Jurkat, Clone E6-1 (cell line): Measurements from ENCODE around the gene TRIM17.

ENCODE experiments used
- DNase-seq: peaks from one replicate; pipeline ENCODE4 v3.0.0-alpha.2; 2011; ENCODE audit warnings: low read depth, low spot score
- H3K4me3 ChIP-seq: 2 replicates; pipeline ENCODE4 v1.5.1; 2011; ENCODE audit warnings: mild to moderate bottlenecking, low read length, control low read depth, moderate library complexity

The TRIM17 gene

DNA sequence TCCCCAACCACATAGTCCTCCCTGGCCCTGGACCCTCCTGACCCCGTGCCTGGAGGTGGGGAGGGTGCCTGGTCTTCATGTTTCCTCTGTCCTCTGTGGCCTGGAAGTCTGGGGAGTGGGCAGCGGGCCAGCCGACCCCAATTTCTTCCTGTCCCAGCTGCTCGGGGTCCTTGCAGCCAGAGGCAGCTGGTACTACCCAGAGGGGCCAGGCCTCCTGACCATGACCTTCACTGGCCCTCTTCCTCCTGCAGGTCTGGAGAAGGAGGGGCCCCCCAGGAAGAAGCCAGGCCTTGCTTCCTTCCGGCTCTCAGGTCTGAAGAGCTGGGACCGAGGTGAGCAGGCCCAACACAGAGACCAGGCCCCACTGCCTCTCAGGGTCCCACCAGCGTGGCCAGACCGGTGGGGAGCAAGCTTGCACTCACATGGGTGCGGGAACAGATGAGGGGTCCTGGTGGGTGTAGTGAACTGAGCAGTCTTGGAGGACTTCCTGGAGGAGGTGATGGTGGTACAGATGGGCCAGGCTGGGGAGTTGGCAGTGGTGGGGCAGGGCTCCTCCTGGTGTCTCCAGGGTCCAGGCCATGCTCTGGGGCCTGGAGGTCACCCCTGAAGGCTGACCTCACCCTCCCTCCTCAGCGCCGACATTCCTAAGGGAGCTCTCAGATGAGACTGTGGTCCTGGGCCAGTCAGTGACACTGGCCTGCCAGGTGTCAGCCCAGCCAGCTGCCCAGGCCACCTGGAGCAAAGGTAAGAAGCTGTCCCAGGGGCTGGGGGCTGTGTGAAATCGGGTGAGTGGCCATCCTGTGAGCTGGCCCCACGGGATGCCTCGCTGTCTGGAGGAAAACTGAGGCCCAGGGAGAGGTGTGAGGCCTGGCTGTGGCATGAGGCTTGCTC, 42.7 kb downstream of the TRIM17 start:
- no peak for DNase-seq
- H3K4me3 ChIP-seq: no peak overlapping the region

DNA sequence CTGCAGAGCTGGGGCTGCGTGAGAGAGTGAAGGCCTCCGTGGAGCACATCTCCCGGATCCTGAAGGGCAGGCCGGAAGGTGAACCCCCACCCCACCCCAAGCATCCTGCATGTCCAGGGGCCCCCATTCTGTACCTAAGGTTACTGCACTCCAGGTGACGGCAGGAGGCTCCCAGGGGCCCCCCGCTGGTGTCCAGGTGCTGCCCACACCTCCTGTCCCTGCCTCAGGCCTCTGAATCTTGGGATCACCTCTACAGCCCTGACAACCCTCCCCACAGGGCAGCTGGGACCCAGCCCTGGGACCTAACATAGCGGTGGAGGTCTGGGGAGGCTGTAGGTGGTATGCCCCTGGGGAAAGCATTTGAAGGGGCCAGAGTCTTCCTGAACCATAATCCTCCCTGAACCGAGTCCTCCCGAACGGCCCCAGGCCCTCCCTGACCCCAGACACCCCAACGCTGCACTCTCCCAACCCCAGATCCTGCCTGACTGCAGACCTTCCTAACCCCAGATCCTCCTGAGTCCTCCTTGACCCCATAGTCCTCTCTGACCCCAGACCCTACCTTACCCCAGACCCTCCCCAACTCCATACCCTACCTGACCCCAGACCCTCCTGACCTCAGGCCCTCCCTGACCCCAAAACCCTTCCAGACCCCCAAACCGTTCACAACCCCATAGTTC, 43.5 kb downstream of the TRIM17 start:
- H3K4me3 ChIP-seq: no peak overlapping the region
- no peak for DNase-seq

DNA sequence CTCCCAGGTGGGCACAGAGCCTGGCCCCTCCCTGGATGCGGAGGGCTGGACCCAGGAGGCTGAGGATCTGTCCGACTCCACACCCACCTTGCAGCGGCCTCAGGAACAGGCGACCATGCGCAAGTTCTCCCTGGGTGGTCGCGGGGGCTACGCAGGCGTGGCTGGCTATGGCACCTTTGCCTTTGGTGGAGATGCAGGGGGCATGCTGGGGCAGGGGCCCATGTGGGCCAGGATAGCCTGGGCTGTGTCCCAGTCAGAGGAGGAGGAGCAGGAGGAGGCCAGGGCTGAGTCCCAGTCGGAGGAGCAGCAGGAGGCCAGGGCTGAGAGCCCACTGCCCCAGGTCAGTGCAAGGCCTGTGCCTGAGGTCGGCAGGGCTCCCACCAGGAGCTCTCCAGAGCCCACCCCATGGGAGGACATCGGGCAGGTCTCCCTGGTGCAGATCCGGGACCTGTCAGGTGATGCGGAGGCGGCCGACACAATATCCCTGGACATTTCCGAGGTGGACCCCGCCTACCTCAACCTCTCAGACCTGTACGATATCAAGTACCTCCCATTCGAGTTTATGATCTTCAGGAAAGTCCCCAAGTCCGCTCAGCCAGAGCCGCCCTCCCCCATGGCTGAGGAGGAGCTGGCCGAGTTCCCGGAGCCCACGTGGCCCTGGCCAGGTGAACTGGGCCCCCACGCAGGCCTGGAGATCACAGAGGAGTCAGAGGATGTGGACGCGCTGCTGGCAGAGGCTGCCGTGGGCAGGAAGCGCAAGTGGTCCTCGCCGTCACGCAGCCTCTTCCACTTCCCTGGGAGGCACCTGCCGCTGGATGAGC, 44.3 kb downstream of the TRIM17 start:
- no peak overlapping the region for H3K4me3 ChIP-seq
- no peak for DNase-seq

DNA sequence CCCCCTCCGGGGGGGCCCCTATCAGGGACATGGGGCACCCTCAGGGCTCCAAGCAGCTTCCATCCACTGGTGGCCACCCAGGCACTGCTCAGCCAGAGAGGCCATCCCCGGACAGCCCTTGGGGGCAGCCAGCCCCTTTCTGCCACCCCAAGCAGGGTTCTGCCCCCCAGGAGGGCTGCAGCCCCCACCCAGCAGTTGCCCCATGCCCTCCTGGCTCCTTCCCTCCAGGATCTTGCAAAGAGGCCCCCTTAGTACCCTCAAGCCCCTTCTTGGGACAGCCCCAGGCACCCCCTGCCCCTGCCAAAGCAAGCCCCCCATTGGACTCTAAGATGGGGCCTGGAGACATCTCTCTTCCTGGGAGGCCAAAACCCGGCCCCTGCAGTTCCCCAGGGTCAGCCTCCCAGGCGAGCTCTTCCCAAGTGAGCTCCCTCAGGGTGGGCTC, 44.9 kb downstream of the TRIM17 start:
- H3K4me3 ChIP-seq: no peak overlapping the region
- DNase-seq: no peak

DNA sequence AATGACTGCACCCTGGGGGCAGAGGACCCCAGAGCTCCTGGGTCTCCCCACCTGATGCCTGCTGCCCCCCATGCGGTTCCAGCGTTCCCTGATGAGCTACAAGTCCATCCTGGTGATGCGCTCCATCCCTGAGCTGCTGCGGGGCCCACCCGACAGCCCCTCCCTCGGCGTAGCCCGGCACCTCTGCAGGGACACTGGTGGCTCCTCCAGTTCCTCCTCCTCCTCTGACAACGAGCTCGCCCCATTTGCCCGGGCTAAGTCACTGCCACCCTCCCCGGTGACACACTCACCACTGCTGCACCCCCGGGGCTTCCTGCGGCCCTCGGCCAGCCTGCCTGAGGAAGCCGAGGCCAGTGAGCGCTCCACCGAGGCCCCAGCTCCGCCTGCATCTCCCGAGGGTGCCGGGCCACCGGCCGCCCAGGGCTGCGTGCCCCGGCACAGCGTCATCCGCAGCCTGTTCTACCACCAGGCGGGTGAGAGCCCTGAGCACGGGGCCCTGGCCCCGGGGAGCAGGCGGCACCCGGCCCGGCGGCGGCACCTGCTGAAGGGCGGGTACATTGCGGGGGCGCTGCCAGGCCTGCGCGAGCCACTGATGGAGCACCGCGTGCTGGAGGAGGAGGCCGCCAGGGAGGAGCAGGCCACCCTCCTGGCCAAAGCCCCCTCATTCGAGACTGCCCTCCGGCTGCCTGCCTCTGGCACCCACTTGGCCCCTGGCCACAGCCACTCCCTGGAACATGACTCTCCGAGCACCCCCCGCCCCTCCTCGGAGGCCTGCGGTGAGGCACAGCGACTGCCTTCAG, 45.5 kb downstream of the TRIM17 start:
- no peak overlapping the region for H3K4me3 ChIP-seq
- DNase-seq: no peak

DNA sequence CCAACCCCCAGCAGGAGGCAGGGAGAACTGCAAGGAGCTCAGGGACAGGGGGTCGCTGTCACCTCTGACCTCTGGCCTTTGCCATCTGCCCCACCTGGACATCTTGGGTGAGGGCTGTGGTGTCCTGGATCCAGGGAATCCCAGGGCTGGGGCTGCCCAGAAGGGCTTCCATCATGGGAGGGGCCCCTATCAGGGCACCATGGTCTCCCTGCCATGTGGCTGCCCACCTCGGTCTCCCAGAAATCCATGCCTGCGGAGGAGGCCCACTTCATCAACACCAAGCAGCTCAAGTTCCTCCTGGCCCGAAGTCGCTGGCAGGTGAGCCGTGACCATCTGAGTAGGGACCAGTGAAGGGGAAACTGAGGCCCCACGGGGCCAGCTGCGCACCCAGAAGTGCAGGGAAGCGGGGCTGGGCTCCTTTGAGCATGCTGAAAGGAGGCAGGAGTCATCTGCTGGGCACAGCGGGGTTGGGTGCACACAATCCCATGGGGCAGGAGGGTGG, 46.2 kb downstream of the TRIM17 start:
- no peak overlapping the region for H3K4me3 ChIP-seq
- no peak for DNase-seq

DNA sequence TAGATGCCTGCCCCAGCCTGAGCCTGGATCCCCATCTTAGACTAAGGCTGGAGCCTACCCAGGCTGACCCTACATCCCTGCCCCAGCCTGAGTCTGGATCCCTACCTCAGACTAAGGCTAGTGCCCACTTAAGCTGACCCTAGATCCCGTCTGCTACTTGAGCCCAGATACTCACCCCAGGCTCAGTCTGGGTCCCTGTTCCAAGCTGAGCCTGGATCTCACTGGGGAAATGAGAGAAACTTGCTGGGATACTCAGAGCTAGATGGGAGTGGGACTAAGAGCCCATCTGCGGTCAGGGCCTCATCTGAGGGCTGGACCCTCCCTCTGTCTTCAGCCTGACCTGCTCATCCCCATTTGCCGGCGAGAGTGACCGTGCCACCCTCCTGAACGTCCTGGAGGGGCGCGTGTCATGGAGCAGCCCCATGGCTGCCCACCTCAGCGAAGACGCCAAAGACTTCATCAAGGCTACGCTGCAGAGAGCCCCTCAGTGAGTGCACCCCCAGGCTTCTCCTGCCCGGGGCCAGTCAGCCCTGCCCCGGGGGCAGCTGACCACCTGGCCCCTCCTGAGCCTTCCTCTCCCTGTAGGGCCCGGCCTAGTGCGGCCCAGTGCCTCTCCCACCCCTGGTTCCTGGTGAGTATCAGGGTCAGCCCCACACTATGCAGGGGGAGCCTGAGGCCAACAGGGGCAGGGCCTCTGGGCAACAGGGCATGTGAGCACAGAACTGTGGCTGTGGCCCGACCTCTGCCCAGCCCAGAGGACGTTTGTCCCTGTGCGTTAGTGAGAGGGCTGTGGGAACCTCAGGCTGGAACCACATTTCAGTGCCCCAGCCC, 46.8 kb downstream of the TRIM17 start:
- DNase-seq: no peak
- no peak overlapping the region for H3K4me3 ChIP-seq

DNA sequence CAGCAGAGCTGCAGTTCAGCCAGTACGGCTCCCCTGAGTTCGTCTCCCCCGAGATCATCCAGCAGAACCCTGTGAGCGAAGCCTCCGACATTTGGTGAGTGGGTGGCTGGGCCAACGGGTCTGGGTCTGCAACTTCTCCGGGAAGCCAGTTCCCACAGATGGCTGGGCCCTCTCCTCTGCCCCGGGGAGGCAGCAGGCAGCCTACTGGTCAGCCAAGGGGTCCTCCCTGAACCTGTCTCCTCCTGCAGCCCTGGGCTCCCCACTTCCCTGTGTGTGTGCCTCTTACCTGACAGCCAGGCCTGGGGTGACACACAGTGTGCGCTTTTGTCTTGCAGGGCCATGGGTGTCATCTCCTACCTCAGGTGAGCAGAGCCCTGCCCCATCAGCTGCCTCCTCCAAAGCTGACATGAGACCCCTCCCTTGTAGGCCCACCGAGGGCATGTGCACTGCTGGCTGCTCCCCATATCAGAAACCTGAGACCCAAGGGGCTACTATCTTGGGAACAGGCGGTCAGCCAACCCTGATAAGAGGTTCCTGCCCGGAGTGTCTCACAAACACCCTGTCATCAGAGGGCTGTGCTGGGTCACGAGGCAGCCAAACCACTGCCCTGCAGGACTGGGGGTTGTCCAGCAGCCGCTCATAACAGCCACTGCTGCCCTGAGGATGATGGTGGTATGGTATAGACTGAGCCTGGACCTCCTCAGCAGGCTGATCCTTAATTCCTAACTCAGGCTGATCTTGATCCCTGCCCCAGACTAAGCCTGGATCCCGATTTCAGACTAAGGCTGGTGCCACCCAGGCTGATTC, 47.7 kb downstream of the TRIM17 start:
- DNase-seq: no peak
- no peak overlapping the region for H3K4me3 ChIP-seq

DNA sequence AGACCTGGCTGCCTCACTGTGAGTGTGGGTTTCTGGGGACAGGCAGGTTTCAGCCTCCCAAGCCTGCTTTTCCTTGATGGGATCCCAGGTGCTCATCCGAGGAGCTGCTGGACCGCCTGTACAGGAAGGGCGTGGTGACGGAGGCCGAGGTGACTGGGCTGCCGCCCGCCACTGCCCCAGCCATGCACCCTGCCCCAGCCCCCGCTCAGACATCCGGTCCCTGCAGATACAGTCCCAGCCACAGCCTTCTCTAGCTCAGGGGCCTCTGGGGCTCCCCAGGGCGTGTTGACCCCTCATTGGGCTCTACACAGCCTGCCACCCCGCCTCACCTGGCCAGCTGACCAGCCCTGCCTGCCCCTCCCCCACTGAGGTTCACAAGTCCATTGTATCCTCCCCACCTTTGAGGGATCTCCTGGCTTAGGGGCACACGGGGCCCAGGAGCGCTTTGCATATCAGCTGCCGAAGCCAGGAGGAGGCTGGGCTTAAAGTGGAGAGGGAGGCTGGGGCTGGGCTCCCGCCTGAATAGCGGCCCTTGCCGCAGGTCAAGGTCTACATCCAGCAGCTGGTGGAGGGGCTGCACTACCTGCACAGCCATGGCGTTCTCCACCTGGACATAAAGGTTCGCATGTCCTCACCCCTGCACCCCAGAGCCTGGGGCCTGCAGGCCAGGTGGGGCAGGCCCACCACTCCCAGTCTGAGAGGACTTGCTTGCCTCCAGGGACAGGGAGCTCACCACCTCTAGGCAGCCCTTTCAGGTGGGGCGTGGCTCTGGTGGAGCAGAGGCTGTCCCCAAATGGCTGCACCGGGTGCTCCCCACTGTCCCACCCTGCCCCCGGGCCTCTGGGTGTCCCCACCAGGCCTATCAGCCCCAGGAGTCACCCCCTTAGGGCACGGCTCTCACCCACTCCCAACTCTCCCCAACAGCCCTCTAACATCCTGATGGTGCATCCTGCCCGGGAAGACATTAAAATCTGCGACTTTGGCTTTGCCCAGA, 48.6 kb downstream of the TRIM17 start:
- H3K4me3 ChIP-seq: no peak overlapping the region
- DNase-seq: no peak

DNA sequence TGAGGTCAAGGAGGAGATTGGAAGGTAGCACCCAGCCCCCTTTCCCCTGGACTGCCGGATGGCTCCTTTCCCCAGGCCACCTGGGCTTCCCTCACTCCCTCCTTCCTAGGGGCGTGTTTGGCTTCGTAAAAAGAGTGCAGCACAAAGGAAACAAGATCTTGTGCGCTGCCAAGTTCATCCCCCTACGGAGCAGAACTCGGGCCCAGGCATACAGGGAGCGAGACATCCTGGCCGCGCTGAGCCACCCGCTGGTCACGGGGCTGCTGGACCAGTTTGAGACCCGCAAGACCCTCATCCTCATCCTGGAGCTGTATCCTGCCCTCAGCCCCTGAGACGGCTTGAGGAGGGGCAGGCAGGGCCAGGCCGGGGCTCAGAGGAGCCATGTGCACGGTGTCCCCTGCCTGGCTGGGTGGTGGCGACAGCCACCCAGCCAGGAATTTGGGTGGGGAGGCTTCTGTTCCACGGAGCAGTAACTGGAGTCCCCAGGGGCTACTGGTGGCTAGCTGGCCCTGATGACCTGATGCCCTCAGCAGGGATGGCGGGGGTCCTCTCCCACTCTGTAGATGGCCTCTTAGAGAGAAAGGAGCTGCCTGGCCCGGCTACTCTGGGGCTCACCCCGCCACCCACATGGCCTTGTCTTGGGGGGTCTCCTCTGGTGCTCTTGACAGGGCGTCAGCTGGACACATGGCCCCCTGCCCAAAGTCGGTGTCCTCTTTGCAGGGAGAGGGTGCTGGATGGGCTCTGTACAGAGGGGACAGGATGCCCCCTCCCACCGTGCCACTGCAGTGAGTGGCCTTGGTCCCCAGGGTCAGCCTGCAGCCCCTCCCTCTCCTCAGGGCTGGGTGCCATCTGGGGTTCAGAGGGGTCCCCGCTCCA, 49.6 kb downstream of the TRIM17 start:
- DNase-seq: no peak
- no peak overlapping the region for H3K4me3 ChIP-seq

DNA sequence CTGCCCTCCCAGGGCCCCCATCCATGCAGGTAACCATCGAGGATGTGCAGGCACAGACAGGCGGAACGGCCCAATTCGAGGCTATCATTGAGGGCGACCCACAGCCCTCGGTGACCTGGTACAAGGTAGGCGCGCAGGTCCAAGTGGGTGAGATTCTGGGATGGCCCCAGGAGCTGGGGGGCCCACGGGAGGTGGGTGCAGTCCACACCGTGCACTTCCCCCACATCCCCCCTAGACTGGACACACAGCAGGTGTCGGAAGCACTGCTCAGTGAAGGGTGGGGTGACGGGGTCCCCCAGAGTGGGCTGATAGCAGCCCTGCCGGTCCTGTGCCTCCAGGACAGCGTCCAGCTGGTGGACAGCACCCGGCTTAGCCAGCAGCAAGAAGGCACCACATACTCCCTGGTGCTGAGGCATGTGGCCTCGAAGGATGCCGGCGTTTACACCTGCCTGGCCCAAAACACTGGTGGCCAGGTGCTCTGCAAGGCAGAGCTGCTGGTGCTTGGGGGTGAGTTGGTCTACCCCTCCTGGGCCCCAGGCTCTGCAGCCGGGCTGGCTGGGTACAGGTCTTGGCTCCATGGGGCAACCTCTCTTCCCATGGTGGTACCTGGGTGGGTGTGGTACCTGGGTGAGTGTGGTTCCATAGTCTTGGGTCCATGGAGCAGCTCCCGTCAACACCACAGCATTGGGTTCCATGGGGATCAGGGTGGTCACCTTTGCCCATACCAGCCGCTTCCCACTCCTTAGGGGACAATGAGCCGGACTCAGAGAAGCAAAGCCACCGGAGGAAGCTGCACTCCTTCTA, 50.4 kb downstream of the TRIM17 start:
- no peak for DNase-seq
- no peak overlapping the region for H3K4me3 ChIP-seq

DNA sequence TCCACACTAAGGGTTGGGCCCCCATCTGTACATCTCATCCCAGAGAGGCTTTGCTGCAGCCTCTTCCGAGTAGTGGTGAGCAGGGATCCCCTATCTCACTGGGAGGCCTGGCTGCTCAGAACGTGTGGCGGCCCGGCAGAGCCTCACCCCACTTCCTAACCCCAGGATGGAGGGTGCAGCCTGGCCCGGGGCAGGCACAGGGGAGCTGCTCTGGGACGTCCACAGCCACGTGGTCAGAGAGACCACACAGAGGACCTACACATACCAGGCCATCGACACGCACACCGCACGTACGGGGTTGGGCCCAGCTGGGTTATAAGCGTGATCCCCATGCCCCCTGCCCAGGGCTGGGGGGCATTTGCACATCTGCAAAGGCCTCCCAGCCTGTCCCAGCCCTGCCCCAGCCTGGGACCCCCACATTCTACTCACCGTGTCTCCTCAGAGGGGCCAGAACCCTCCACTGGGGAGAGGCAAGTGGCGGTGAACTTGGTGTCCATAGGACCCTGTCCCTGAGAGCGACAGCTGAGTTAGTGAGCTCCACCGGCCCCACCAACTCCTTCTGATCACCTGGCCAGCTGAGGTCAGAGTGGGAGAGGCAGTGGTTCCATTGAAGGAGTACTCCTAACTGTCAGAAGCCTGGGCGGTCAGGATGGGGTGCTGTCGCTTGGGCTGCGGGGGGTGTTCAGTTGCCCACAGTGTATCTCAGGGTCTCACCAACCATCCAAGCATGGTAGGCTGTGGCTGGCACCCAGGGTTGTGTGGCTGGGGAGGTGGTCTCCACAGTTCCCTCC, 51.2 kb downstream of the TRIM17 start:
- no peak overlapping the region for H3K4me3 ChIP-seq
- no peak for DNase-seq

DNA sequence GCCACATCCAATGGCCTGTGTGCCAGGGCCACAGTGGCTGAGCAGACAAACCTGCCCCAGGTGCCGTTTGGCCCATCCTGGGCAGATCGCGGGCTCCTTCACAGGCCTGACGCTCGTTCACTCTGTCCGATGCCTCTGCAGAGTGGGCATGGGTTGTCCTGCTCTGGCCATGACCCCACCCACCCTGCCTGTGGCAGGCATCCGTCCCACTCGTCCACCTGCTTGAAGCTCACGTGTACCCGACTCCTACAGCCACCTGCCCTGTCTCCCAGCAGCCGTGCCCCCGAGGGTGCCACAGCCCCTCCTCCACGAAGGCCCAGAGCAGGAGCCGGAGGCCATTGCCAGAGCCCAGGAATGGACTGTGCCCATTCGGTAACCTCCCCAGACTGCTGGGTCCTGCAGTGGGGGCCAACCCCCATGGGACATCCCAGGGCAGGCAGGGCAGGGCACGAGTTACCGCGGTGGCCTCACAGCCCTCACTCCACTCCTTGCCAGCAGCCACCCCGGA, 51.9 kb downstream of the TRIM17 start:
- H3K4me3 ChIP-seq: no peak overlapping the region
- no peak for DNase-seq
